Measurements from ENCODE around the gene SNX32.

DNA sequence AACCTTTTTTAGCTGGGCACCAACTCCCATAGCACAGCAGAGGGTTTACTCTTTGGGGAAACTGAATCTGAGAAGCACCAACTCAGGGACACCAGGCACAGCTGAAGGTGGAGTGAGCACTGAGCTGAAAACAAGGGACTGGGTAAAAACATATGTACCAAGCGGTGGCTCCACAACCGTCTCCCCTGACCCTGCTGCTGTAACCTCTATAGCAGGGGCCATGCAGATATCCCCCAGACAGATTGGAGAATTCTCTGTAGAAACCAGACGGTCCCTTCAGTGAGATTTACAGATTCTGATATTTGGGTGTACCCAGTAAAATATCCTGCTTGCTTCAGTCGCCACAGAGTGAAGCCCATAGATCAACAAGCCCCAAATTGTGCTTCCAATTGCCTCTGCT is 4.3 kb upstream of the SNX32 start:
- TF ChIP-seq EZH2 (IDR thresholded peaks at IDR 0.05; ENCODE audit: low read length), result no peak
- TF ChIP-seq, protein P1, sequence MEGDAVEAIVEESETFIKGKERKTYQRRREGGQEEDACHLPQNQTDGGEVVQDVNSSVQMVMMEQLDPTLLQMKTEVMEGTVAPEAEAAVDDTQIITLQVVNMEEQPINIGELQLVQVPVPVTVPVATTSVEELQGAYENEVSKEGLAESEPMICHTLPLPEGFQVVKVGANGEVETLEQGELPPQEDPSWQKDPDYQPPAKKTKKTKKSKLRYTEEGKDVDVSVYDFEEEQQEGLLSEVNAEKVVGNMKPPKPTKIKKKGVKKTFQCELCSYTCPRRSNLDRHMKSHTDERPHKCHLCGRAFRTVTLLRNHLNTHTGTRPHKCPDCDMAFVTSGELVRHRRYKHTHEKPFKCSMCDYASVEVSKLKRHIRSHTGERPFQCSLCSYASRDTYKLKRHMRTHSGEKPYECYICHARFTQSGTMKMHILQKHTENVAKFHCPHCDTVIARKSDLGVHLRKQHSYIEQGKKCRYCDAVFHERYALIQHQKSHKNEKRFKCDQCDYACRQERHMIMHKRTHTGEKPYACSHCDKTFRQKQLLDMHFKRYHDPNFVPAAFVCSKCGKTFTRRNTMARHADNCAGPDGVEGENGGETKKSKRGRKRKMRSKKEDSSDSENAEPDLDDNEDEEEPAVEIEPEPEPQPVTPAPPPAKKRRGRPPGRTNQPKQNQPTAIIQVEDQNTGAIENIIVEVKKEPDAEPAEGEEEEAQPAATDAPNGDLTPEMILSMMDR (optimal IDR thresholded peaks at IDR 0.05 in 1 of 3, IDR thresholded peaks at IDR 0.05 in 1 of 3, conservative IDR thresholded peaks at IDR 0.05 in 1 of 3; ENCODE audit: extremely low read depth in 1 of 3, insufficient read depth in 2 of 3, low read length in 3 of 3), result no peak

Measured in keratinocyte (primary cell).